GM12801 (cell line): ENCODE measurements around the gene IDH1.

ENCODE experiments used
- TF ChIP-seq, protein P1 (sequence below): IDR thresholded peaks from one replicate; pipeline ENCODE4 v1.5.1; 2011; ENCODE audit warnings: control low read depth; ENCODE audit not compliant: insufficient read length; ENCODE audit errors: extremely low read depth

Gene IDH1

DNA sequence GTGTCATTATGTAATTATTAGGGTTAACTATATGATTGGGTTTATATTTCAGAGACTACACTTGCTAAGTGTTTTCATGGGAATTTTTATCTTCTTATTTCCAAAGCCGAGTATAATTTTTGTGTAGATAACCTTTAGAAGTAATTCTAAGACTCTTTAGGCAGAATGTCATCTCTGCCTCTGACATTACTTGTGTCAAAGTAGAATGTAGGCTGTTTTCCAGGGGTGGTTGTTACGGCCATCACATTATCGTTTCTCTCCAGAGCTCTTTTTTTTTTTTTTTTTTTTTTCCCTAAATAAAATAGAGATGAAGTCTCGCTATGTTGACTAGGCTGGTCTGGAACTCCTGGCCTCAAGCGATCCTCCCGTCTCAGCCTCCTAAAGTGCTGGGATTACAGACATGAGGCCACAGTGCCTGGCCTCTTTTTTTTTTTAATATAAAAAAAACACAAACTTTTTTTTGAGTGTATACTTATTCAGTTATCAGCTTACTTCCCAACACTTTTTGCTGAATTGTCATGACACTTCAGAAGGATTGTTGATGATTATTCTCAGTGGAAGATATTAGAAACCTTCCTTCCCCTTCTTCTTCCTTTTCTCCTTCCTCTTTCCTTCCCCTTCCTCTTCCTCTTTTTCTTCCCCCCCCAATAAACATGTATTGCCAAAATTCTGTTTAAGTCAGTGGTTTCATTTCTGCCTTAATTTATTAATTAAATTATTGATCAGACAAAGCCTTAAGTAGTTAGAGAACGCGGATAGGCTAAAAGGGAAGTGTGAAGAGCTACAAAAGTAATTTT, 13.5 kb upstream of the IDH1 start:
- TF ChIP-seq, protein P1, sequence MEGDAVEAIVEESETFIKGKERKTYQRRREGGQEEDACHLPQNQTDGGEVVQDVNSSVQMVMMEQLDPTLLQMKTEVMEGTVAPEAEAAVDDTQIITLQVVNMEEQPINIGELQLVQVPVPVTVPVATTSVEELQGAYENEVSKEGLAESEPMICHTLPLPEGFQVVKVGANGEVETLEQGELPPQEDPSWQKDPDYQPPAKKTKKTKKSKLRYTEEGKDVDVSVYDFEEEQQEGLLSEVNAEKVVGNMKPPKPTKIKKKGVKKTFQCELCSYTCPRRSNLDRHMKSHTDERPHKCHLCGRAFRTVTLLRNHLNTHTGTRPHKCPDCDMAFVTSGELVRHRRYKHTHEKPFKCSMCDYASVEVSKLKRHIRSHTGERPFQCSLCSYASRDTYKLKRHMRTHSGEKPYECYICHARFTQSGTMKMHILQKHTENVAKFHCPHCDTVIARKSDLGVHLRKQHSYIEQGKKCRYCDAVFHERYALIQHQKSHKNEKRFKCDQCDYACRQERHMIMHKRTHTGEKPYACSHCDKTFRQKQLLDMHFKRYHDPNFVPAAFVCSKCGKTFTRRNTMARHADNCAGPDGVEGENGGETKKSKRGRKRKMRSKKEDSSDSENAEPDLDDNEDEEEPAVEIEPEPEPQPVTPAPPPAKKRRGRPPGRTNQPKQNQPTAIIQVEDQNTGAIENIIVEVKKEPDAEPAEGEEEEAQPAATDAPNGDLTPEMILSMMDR: no peak

DNA sequence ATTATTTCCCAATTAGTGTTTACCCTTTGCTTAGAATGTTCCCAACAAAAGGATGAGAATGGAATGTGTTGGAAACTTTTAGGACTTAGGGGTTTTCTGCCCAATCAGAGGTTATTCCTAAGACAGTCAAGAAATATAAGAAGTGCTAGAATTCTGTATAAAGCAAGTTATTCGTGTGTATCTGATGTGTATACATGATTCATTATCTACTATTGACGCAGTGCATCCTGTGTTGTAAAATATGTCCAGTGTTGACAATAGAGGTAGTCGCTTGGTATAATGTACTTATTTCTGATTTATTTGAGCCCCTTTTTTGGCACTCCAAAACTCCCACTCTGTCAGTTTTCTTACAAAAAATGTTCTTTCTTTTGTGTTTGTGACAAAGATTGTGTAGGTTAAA, 12.1 kb upstream of the IDH1 start:
- TF ChIP-seq, protein P1: no peak

DNA sequence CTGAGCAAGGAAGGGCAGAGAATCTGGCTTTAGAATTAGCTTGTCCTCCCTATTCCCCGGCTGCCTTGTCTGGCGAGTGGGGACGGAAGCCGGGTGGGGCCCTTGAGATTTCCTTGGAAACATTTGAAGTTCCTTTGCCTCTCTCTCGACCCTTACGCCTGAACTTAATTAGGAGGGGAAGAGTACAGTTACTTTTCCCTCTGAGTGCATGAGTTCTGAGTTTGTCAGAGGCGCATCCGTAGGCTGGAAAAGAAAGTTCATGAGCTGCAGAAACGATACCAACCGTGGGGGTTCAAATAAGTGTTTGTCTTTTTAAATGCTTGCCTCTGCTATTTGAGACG, 11.7 kb upstream of the IDH1 start:
- TF ChIP-seq, protein P1: no peak

DNA sequence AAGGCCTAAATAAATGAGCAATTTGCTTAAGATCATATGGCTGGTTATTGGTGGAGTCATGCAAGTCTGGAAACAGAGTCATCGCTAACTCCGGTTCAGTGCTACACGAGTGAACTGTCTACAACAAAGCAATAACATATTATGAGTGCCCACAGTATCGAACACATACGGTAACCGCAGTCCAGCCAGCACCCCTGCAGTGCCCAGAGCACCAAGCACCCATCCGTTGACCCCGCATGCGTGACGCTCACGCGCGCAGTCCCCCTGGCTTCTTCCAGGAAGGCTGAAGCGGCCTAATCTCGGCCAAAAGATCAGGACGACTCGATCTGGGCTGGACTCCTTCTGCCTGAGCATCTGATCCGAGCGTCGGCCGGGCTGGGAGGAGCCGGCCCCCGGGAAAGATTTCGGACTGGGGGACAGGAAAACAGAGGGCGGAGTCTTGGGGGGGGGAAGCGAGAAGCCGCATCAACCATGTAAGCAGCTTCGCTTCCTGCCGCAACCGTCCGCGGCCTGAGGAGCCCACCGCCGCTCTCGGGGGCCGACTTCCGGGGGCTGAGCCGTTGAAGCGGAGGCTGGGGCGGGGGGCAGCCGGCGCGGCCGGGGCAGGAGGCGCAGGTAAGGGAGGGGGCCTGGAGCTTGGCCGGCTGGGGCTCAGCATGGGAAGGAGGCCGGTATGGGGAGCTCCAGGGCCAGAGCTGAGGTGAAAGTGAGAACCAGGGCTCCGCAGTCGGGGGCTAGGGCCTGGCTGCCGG, 11.1 kb upstream of the IDH1 start, which contains the start of gene PIKFYVE:
PIKFYVE (plus strand) TSS at position 455 of the 752 bp plus-strand sequence. CDS start 5,265 bp downstream, outside the sequence.
- TF ChIP-seq, protein P1: no peak

DNA sequence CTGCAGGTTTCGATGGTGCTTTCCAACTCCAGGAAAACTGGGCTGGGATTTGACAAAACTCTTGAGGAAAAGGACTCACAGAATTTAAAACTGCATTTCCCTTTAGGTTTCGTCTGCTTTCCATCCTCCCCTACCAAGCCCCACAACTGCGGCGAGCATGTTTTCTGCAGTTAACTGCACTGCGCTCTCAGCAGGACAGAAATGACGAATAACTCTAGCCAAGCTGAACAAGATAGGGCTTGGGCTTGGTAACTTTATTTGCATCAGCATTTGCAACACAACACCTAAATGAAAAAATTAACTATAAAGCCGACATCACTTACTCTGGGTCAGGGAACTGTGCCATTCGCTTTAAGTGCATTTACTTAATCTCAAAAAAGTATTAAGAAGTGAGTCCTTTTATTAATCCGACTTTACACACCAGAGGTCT, 10.5 kb upstream of the IDH1 start:
- TF ChIP-seq, protein P1: no peak

DNA sequence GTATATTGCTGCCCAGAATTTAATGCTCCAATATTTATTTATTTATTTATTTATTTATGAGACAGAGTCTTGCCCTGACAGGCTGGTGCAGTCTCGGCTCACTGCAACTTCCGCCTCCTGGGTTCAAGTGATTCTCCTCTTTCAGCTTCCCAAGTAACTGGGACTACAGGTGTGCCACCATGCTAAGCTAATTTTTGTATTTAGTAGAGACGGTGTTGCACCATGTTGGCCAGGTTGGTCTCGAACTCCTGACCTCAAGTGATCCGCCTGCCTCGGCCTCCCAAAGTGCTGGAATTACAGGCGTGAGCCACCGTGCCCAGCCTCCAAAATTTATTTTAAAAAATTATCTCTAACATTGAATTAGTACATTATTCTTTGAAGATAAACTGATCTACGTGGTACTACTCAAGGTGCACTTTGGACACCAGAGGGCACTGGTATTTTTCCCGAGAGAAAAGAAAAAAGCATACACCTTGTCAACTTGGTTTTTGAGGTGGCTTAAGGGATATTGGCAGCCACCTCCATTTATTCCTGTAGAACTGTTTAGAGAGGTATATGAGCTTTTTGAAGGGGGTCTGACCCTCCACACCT, 1.4 kb upstream of the IDH1 start:
- TF ChIP-seq, protein P1: no peak

DNA sequence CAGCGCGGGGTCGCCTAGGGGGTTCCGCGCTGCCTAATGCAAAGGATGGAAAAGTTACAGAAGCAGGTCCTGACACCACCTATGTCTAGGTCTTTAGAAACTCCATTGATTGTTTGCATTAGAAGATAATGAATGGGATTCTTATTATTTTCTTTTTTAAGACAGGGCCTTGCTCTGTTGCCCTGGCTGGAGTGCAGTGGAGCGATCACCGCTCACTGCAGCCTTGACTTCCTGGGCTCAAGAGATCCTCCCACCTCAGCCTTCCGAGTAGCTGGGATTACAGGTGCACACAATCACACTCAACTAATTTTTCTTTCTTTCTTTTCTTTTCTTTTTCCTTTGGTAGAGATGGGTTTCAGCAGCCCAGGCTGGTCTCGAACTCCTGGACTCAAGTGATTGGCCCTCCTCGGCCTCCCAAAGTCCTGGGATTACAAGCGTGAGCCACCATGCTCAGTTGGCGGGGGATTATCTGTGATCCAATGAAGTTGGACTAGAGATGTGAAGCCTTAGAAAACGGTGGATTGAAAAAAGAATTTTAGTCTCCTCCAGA, 761 bp upstream of the IDH1 start:
- TF ChIP-seq, protein P1: no peak
